Activated naive CD4-positive, alpha-beta T cell treated with anti-CD3 and anti-CD28 coated beads, Interleukin-2, amount 50 U/mL, for 72 hours (primary cell): Measurements from ENCODE around the gene SNRNP70. TPM values are rescaled to one million over a fixed set of nuclear protein-coding genes. Genes with fewer than 3 reads are reported as not detected.
"Not testable (repeated sequence)": the region's sequence is repeated elsewhere in the genome, so short reads cannot be mapped to it uniquely, and the experiment has no call there.

Source experiments
- ATAC-seq, 2 donors: fragments of 150-1000 bp; cut with Tn5 transposase; 2 replicates each; pipeline ENCODE4 v1.10.0; 2021; ENCODE audit warnings: mild to moderate bottlenecking in 2 of 2, moderate library complexity in 2 of 2
- DNase-seq, 2 donors: peaks; one replicate each; pipeline ENCODE4 v3.0.0; 2021 to 2022; ENCODE audit warnings: low spot score in 2 of 2
- H3K27ac Mint-ChIP-seq, 2 donors: one replicate each; pipeline ENCODE4 v1.8.0; 2022; ENCODE audit warnings: mild to moderate bottlenecking in 2 of 2, mixed read lengths in 2 of 2
- H3K36me3 Mint-ChIP-seq, 2 donors: one replicate each; pipeline ENCODE4 v1.8.0; 2022; ENCODE audit warnings: mixed read lengths in 2 of 2
- H3K9me3 Mint-ChIP-seq, 2 donors: one replicate each; pipeline ENCODE4 v1.8.0; 2022; ENCODE audit warnings: mixed read lengths in 2 of 2
- total RNA-seq, 2 donors: library from RNA; stranded (reverse); gene quantifications; one replicate each; pipeline ENCODE4 v1.2.3, GENCODE V29; 2022

Gene SNRNP70
- total RNA-seq, 2 donors from 2014 or later = 127 to 233 TPM

DNA sequence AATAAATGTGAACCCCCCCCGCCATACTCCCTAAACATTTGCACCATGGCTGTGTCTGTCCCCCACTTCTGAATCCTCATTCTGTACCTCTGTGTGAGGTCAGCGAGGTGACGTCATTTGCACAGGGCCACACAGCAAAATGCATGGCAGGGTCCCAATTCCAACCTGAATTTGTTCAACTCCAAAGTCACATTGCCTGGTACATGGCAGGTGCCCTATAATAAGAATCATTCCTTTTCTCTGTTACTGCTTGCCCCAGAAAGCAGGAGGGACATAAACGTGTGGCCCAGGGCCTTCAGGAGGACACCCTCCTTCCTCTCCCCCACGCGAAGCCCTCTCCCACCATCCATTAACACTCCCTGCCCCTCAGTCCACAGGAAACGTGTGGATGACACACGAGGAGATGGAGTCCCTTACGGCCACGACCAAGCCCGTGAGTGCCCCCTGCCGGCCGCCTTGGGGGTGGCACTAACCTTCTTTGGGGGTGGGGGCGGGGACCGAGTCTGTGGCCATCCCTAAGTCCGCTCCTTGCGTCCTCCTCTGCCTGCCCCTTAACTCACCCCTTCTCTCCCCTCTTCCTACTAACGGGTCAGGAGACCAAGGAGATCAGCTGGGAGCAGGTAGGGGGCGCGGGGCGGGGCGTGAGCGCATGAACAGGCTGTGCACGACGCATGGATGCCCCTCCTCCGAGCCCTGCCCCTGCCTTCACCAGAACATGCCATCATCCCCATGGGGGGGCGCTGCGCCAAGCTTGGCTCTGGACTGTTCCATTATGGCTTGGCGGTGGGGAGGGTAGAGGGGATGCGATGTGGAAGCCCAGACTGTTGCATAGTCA lies 60.5 kb downstream of the SNRNP70 start:
- Mint-ChIP-seq H3K9me3 (no peaks in the 10 kb centered on the region), H3K27ac (peak overlapping the region in 1 of 2 donors; percentile 2), H3K36me3 (peaks cover 0 to 5% of the 10 kb centered on the region in 2 donors)
- ATAC-seq = peak; percentile 50 to 74
- DNase-seq = peak; percentile 73 to 91

DNA sequence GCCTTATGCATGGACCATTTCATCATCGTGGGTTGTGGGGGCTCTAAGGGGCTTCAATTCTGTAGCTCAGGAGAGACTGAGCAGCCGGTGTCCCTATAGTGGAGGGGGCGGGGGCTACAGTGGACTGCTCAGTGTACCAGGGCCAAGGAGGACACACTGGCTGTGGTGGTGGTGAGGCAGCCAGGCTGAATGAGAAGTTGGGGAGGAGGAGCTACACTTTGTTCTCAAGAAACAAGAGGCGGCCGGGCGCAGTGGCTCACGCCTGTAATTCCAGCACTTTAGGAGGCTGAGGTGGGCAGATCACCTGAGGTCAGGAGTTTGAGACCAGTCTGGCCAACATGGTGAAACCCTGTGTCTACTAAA lies 61.1 kb downstream of the SNRNP70 start:
- not testable (repeated sequence) for H3K36me3 Mint-ChIP-seq, DNase-seq, H3K9me3 Mint-ChIP-seq, ATAC-seq, H3K27ac Mint-ChIP-seq

DNA sequence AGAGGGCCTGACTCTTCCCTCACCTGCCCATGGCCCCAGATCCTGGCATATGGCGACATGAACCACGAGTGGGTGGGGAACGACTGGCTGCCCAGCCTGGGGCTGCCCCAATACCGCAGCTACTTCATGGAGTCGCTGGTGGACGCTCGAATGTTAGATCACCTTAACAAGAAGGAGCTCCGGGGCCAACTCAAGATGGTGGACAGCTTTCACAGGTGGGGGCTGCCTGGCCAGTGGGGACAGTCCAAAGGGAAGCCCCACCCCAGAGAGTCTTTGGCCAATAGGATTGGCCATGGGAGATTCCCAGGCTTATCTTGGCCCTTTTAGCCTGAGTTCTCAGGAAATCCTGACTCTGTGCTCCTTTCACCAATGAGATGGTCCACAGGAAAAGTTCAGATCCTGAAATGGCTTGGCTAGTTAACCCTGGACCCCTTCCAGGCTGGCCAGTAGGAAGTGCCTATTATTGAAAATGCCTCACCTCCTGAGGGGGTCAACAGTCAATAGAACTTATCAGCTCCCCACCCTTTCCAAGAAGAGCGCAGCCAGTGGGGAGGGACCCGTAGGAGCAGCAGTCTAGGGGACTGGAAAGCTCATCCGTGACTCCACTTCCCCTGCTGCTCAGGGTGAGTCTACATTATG lies 62.9 kb downstream of the SNRNP70 start:
- ATAC-seq (no peak), DNase-seq (no peak)
- Mint-ChIP-seq H3K9me3 (peaks cover 0 to 5% of the 10 kb centered on the region in 2 donors), H3K27ac (no peak overlapping the region), H3K36me3 (peaks cover 0 to 11% of the 10 kb centered on the region in 2 donors)

DNA sequence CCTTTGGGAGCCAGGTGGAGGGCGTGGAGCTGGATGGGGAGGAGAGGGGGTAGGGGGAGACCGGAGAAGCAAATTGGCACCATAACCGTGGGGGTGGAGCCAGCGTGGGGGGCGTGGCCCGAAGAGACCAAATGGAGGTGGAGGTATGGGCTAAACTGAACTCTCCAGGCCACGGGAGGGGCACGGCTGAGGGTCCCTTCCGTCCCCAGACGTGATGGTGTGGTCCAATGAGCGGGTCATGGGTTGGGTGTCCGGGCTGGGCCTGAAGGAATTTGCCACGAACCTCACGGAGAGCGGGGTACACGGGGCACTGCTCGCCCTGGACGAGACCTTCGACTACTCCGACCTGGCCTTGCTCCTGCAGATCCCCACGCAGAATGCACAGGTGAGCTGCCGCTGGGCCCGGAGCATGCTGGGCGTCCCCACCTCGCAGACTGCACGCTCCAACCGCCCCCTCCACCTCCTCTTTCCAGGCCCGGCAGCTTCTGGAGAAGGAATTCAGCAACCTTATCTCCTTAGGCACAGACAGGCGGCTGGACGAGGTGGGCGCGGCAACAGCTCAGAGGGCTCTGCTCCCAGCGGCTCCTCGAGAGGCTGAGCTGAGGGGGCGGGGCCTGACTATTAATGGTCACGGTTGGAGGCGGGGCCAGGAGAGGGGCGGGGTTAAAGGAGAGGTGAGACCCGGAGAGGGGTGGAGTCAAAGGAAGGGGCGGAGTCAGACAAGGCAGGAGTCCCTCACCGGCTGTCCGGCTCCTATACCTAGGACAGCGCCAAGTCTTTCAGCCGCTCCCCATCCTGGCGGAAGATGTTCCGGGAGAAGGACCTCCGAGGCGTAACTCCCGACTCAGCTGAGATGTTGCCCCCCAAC lies 63.8 kb downstream of the SNRNP70 start:
- H3K9me3 Mint-ChIP-seq = peaks cover 0 to 12% of the 10 kb centered on the region in 2 donors
- H3K36me3 Mint-ChIP-seq = peaks cover 6 to 11% of the 10 kb centered on the region in 2 donors
- peak; percentile 17 to 47 for ATAC-seq
- DNase-seq = peak in 1 of 2 donors; percentile 89
- H3K27ac Mint-ChIP-seq = no peak overlapping the region

DNA sequence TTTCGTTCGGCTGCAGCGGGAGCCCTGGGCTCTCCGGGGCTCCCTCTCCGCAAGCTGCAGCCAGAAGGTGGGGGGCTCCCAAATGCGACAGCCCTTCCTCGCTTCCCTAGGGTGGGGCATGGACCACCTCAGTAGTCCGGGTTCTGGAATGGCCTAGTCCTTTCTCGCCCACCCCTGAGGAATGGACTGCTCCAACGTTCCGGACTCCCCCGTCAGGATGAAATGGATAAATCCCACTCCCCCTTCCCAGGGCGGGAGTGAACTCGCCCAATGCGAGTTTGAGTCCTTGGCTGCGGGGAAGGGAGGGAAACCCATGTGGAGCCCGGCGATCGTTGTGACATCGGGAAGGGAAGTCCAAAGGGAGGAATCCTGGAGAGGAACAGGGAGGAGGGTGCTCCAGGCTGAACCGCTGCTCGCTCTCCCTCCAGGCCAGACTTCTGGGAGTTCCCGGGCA lies 64.4 kb downstream of the SNRNP70 start:
- H3K9me3 Mint-ChIP-seq = peaks cover 0 to 18% of the 10 kb centered on the region in 2 donors
- DNase-seq (no peak), ATAC-seq (no peak)
- H3K27ac Mint-ChIP-seq = no peak overlapping the region
- peaks cover 11 to 12% of the 10 kb centered on the region in 2 donors for H3K36me3 Mint-ChIP-seq

DNA sequence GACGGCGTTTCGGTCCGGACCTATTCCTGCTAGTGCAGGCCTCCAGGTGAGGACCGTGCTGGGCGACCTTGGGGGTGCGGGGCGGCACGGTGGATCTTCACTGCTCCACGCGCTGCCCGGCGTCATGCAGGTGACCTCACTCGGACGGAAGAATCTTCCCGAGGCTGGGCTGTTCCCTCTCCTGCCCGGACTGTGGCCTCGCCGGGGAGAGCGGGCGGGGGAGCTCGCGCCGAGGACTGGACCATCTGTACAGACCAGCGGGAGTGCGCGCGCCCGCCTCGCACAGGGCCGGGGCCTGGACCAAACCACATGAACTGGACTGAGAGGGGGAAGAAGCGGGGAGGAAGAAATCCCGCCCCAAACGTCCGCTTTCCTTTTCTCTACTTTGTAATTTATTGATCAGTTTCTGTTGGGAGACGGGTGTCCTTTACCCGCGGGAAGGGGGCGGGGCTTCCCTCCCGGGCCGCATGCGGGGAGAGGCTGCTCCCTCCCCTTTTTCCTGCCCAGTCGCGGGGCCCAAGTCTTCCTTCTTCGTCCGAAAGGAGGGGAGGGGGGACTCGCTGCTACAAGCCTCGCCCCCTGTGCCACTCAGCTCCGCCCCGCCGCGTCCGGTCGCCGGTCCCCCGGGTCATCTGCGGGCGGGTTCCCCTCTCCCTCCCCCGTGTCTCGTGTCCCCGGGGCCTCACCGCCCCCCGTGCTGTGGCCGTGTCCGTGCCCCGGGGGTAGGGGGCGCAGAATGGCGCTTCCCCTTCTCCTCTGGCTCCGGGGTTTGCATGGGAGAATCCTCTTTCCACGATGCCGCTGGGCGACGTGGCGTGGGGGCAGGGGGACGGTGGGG lies 65.1 kb downstream of the SNRNP70 start:
- Mint-ChIP-seq H3K36me3 (peaks cover 11 to 16% of the 10 kb centered on the region in 2 donors), H3K9me3 (peaks cover 0 to 21% of the 10 kb centered on the region in 2 donors), H3K27ac (no peak overlapping the region)
- DNase-seq (peak; percentile 58 to 67), ATAC-seq (peak; percentile 18 to 67)

DNA sequence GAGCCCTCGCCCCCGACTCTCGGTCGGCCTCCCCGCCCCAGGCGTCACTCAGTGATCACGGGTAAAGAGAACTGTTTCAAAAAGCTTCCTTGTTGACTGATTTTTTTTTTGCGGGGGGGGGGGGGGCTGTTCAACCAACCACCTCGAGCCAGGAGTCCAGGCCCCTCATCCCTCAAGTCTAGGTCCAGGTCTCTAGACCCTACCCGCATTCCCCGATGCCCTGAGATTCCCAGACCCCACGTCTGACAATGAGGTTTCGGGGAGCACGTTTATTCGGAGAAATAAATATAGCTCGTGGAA lies 65.6 kb downstream of the SNRNP70 start:
- Mint-ChIP-seq H3K27ac (no peak overlapping the region), H3K9me3 (peaks cover 0 to 21% of the 10 kb centered on the region in 2 donors), H3K36me3 (peaks cover 11 to 16% of the 10 kb centered on the region in 2 donors)
- DNase-seq = no peak
- ATAC-seq = no peak

DNA sequence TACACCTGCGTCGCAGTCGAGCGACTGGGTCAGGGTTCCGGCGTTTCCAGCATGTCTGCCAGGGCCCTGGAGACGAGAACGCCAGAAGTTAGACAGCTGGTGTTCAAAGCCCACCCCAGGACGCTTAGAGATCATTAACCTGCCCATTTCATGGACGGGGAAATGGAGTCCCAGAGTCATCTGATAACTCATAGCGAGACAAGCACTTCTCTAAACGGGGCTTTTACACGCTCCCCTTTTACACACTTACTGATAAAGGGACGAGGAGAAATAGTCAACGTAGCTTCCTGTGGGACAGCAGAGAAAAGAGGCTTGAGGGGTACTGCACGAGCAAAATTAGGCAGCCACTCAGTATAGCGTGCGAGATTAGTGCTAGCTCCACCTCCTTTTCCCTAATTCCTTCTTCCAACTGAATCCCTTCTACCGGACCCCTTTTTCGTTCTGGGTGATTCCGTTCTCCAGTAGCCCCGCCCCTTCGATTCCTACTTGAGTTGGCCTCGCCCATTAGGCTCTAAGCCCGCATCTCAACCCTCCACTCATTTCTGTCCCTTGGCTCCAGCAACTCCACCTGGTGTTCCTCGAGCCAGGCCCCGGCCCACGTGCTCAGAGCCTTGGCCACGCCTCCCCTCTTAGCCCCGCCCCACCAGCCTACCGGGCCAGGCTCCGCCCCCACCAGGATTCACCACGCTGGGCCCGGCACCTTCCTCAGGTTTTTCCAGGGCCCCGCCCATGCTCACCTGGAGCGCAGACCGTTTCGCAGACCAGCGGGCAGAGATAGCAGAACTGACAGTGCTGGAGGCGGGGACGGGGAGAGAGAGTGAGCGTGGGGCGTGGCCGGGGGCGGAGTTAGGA lies 66.2 kb downstream of the SNRNP70 start:
- peak in 1 of 2 donors; percentile 38 for ATAC-seq

DNA sequence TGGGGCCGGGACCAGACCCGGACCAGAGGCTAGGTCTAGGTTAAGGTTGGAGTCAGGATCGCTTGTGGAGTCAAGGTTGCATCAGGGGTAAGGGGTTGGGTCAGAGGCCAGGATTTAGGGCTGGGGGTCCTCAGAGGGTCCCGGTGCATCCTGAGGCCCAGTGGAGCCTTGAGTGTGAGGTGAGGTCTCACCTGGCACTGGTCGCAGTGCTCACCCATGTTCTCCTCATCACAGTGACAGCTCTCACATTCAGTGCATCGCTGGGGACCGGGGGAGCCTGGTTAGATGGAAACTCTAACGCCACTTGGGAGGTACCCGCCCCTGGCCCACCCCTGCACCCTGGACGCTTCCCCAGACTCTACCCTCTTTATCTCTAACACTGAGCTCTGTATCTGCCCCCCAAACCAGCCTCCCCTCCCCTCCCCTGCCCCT lies 66.9 kb downstream of the SNRNP70 start:
- peaks cover 0 to 21% of the 10 kb centered on the region in 2 donors for H3K9me3 Mint-ChIP-seq
- H3K36me3 Mint-ChIP-seq = peaks cover 11 to 16% of the 10 kb centered on the region in 2 donors
- ATAC-seq (no peak), DNase-seq (no peak)
- no peak overlapping the region for H3K27ac Mint-ChIP-seq

More for the DNA sequence above, 66.2 kb downstream of the SNRNP70 start:
- peak in 1 of 2 donors; percentile 61 for DNase-seq
- peaks cover 0 to 21% of the 10 kb centered on the region in 2 donors for H3K9me3 Mint-ChIP-seq
- H3K27ac Mint-ChIP-seq = no peak overlapping the region
- H3K36me3 Mint-ChIP-seq = peaks cover 11 to 16% of the 10 kb centered on the region in 2 donors

DNA sequence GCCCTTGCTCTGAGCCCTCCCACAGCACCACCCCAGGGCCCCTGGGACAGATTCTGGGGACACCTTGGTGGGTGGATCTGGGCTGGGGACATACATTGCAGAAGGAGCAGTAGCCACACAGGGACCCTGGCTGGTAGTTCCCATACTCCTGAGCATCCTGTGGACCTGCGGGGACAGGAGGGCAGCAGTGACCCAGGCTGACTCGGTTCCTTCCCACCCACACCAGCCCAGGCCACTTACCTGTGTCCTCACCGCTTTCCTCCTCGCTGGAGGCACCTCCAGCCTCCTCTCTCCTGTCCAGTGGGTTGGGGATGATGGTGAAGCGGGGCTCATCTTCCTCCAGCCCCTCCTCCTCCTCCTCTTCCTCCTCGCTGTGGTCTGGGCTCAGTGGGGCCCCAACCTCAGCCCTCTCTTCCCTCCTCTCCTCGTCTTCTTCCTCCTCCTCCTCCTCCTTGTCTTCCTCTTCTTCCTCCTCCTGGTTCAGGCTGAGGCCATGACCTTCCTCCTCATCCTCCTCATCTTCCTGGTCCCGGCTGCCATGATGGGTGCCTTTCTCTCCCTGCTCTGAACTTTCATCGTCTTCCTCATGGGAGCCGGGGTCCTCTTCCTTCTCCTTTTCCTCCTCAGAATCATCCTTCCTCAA lies 68.0 kb downstream of the SNRNP70 start:
- no peak for DNase-seq
- Mint-ChIP-seq H3K9me3 (peaks cover 0 to 21% of the 10 kb centered on the region in 2 donors), H3K36me3 (peaks cover 10 to 18% of the 10 kb centered on the region in 2 donors), H3K27ac (no peak overlapping the region)
- ATAC-seq = no peak

DNA sequence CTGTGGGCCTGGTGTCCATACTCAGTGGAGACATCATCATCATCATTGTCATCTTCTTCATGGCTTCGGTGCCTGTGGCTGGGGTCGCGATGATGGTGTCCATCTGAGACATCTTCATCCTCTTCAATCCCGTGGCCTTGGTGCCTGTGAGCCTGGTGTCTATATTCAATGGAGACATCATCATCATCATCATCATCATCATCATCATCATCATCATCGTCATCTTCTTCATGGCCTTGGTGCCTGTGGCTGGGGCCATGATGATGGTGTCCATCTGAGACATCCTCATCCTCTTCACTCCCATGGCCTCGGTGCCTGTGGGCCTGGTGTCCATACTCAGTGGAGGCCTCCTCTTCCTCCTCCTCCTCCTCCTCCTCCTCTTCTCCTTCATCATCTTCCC lies 69.0 kb downstream of the SNRNP70 start:
- no peak for DNase-seq
- no peak for ATAC-seq
- Mint-ChIP-seq H3K36me3 (peaks cover 6 to 22% of the 10 kb centered on the region in 2 donors), H3K27ac (no peak overlapping the region), H3K9me3 (peaks cover 0 to 21% of the 10 kb centered on the region in 2 donors)

DNA sequence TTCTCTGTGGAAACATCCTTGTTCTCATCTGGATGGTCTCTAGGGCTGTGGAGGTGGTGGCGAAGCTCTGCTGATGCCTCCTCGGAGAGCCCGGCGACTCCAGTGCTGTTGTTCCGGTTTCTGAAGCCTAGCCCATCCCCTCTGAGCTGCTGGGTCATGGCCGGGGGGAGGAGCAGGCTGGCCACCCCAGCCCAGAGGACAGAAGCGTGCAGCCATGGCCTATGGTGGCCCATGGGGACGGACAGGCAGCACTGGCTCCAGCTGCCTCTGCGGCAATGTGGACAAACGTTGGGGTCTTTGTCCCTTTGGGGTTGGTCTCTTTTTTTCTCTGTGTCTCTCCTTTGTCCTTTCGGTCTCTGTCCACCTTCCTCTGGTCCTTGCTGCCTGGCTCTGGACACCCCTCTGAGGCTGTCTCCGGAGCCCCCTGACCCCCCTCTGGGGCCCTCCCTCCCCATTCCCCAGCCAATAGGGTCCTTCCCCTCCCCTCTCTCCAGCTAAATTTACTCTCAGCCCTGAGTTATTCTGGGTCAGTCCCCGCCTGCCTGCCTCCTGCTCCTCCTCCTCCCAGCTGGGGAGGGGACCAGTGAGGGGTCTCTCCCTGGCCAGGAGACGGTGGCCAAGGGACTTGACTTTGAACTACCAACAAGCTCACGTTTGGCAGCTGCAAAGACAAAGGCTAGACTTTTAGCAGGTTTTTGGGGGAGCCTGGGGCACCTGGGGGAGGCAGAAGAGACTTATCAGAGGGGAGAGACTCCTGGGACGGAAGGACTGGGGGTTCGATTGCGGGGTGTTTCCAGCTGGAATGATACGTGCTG lies 70.0 kb downstream of the SNRNP70 start, which contains the start of gene HRC:
Gene HRC, minus strand, starts transcription at position 392 of the 815 bp plus-strand sequence. Its CDS starts 159 bp downstream, at position 233.
- ATAC-seq (no peak), DNase-seq (no peak)
- peaks cover 0 to 21% of the 10 kb centered on the region in 2 donors for H3K9me3 Mint-ChIP-seq
- no peak within 1 kb of the TSS for H3K27ac Mint-ChIP-seq
- peaks cover 6 to 22% of the 10 kb centered on the region in 2 donors for H3K36me3 Mint-ChIP-seq

DNA sequence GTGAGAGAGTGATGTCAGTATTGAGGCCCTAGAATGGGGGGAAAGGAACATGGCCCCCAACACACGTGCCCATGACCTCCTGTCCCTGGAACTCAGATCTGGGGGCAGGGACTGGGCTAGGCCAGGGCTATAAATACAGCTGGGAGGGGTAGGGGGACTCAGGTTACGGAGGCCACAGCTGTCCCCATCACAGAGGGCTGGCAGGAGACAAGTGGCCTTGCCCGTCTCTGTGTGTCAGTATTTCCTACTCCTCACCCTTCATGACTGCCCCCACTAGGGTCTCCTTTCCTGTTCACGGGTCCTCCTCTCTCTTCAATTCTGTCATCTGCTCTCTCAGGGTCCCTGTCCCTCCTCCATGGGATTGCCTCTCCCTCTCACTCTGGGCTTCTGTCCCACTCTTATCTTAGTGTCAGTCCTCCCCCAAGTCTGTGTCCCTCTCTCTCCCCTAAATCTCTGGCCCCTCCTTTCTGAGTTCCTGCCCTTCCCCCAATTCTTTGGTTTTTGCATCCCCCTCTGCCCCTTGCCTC lies 70.6 kb downstream of the SNRNP70 start:
- Mint-ChIP-seq H3K36me3 (peaks cover 6 to 22% of the 10 kb centered on the region in 2 donors), H3K9me3 (peaks cover 0 to 21% of the 10 kb centered on the region in 2 donors), H3K27ac (no peak overlapping the region)
- ATAC-seq (no peak), DNase-seq (no peak)
